K562 (cell line): ENCODE results near the gene CRPPA. TPM values are rescaled to one million over a fixed set of nuclear protein-coding genes. Genes with fewer than 3 reads are reported as not detected.

Experiments
- ATF4 ChIP-seq: fragments of 450-650 bp; formaldehyde crosslinking; IDR thresholded peaks from 2 replicates; pipeline ENCODE4 v1.4.0; 2022; ENCODE audit warnings: mild to moderate bottlenecking, moderate library complexity
- CBX5 ChIP-seq: IDR thresholded peaks from 2 replicates; pipeline ENCODE4 v1.6.1; 2014; ENCODE audit warnings: low read depth, borderline replicate concordance
- MAFF ChIP-seq: IDR thresholded peaks from 2 replicates; pipeline ENCODE4 v1.6.1; 2012; ENCODE audit warnings: low read length, improper control_type of control experiment
- NR2F6 ChIP-seq: fragments of 450-650 bp; formaldehyde crosslinking; IDR thresholded peaks from 2 replicates; pipeline ENCODE4 v1.4.0; 2020; ENCODE audit warnings: mild to moderate bottlenecking
- POLR2B ChIP-seq: fragments of 450-650 bp; IDR thresholded peaks from 2 replicates; pipeline ENCODE4 v1.6.1; 2018; ENCODE audit warnings: low read depth; ENCODE audit not compliant: partially characterized antibody
- USF1 ChIP-seq: sonication (generic); formaldehyde crosslinking; IDR thresholded peaks from 2 replicates; pipeline ENCODE4 v1.9.0; 2022; ENCODE audit warnings: mild to moderate bottlenecking, missing genetic modification reagents
- polyA plus RNA-seq, 8 experiments: library from polyadenylated mRNA; depleted of rRNA in 4 of 8; stranded (reverse) in 5 of 8; unstranded in 3 of 8; fragments of >200 nt; fragmentation: Nextera tagmentation in 2 of 8; fragmentation: Illumina TruSeq in 1 of 8; extraction: Ambion mirVana in 2 of 8; extraction: Trizol in 1 of 8; gene quantifications; 2 replicates each; pipeline versions ENCODE4 v1.2.1 to v1.2.3, GENCODE V29; 2011 to 2014; ENCODE audit warnings: inconsistent platforms in 1 of 8, missing spikeins in 1 of 8
- total RNA-seq, 7 experiments: library from RNA; depleted of rRNA in 6 of 7; stranded (reverse); fragments of >200 nt in 6 of 7; fragmentation: Illumina TruSeq in 2 of 7; extraction: Trizol in 2 of 7; gene quantifications; 2 replicates each; pipeline versions ENCODE4 v1.2.1 to v1.2.3, GENCODE V29; 2011 to 2021; ENCODE audit warnings: low replicate concordance in 1 of 7
- TF ChIP-seq, protein P1 (sequence below): fragments of 250-450 bp; sonication (Bioruptor Pico); IDR thresholded peaks from 2 replicates; pipeline ENCODE4 v1.4.0; 2020; ENCODE audit warnings: borderline replicate concordance

The CRPPA gene
- total and polyA plus RNA-seq, 9 of the 15 experiments (the other 6 are each of a cell fraction or from before 2014, with no cell fraction given): 3.9 to 14.4 (median 7.8) TPM

- no peak for TF ChIP-seq POLR2B
- TF ChIP-seq USF1 (CRISPR knock-in tag): peak; percentile 85
- TF ChIP-seq NR2F6 (CRISPR knock-in tag): peak; percentile 49; the same call in 1 of the 2 replicates
- TF ChIP-seq, protein P1, sequence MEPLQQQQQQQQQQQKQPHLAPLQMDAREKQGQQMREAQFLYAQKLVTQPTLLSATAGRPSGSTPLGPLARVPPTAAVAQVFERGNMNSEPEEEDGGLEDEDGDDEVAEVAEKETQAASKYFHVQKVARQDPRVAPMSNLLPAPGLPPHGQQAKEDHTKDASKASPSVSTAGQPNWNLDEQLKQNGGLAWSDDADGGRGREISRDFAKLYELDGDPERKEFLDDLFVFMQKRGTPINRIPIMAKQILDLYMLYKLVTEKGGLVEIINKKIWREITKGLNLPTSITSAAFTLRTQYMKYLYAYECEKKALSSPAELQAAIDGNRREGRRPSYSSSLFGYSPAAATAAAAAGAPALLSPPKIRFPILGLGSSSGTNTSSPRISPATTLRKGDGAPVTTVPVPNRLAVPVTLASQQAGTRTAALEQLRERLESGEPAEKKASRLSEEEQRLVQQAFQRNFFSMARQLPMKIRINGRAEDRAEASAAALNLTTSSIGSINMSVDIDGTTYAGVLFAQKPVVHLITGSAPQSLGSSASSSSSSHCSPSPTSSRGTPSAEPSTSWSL (CRISPR knock-in tag): 0 out of 2 replicates have a peak, but pooled peaks have one; percentile 70
- TF ChIP-seq CBX5: peak; percentile 61; the same call in 1 of the 2 replicates
- TF ChIP-seq ATF4 (CRISPR knock-in tag): no peak
- TF ChIP-seq MAFF: no peak
Measured at GRCh38 chr7:16397501-16398145, 23.7 kb downstream of the CRPPA start (continued).
